Panc1 (cell line): ENCODE results near the gene TTLL12. TPM values are rescaled to one million over a fixed set of nuclear protein-coding genes. Genes with fewer than 3 reads are reported as not detected.

Experiments
- ATAC-seq: fragments of 200-7000 bp; cut with Tn5 transposase; 2 replicates; pipeline ENCODE4 v1.9.1; 2020; ENCODE audit warnings: mild to moderate bottlenecking, moderate library complexity
- BruUV-seq: library from RNA; stranded (reverse); fragments of 400-500 nt; replicated peaks from 2 replicates; lab custom pipeline; 2021; lab: Mats Ljungman, UMichigan
- CTCF ChIA-PET: fragments of 300-600 bp; sonication (Branson Sonifier 250); formaldehyde crosslinking; loops from one replicate; lab custom pipeline; 2022; ENCODE audit warnings: antibody characterized with exemption; lab: Charles Lee
- POLR2A ChIA-PET: fragments of 300-600 bp; sonication (Branson Sonifier 250); formaldehyde crosslinking; loops from one replicate; lab custom pipeline; 2022; ENCODE audit warnings: antibody characterized with exemption; lab: Charles Lee
- DNase-seq: peaks from one replicate; pipeline ENCODE4 v3.0.0-alpha.2; 2010; ENCODE audit warnings: low read depth, low spot score
- H3K27ac ChIP-seq: 2 replicates; pipeline ENCODE4 v1.5.1; 2011; ENCODE audit warnings: mild to moderate bottlenecking, low read length, inconsistent platforms
- H3K27me3 ChIP-seq: fragments of 200-500 bp; sonication (Bioruptor generic); 2 replicates; pipeline ENCODE4 v1.6.0; 2014; ENCODE audit warnings: low read length, inconsistent platforms; ENCODE audit not compliant: control insufficient read depth, insufficient read depth
- H3K36me3 ChIP-seq: fragments of 200-500 bp; sonication (Bioruptor generic); 2 replicates; pipeline ENCODE4 v1.5.1; 2014; ENCODE audit warnings: inconsistent platforms, mild to moderate bottlenecking, low read length, moderate library complexity; ENCODE audit not compliant: control insufficient read depth, insufficient read depth
- H3K4me1 ChIP-seq: 2 replicates; pipeline ENCODE4 v1.5.1; 2011; ENCODE audit warnings: inconsistent platforms, mild to moderate bottlenecking, low read length, moderate library complexity; ENCODE audit not compliant: control insufficient read depth, insufficient read depth
- H3K4me3 ChIP-seq, 2 experiments: 2 replicates each; pipeline ENCODE4 v1.5.1; 2011 to 2012; ENCODE audit warnings: low read depth in 2 of 2, low read length in 2 of 2, mild to moderate bottlenecking in 2 of 2, inconsistent platforms in 1 of 2, moderate library complexity in 1 of 2
- H3K9me3 ChIP-seq: fragments of 200-500 bp; sonication (Bioruptor generic); 2 replicates; pipeline ENCODE4 v1.5.1; 2014; ENCODE audit warnings: low read depth, mild to moderate bottlenecking, inconsistent platforms, low read length, moderate library complexity; ENCODE audit not compliant: control insufficient read depth, insufficient read depth
- POLR2AphosphoS5 ChIP-seq: IDR thresholded peaks from 2 replicates; pipeline ENCODE4 v1.6.1; 2012; ENCODE audit warnings: mild to moderate bottlenecking, low read depth, low read length, moderate library complexity
- SIN3A ChIP-seq: IDR thresholded peaks from 2 replicates; pipeline ENCODE4 v1.6.1; 2012; ENCODE audit warnings: low read depth, mild to moderate bottlenecking, low read length, moderate library complexity, borderline replicate concordance; ENCODE audit not compliant: insufficient read depth
- TCF7L2 ChIP-seq: IDR thresholded peaks from 2 replicates; pipeline ENCODE4 v1.6.1; 2011; ENCODE audit warnings: mild to moderate bottlenecking, low read depth, low read length, inconsistent platforms
- in situ Hi-C: cut with HindIII; loops from 2 replicates; pipeline ENCODE4 v1.10.0; 2016; ENCODE audit warnings: low sequenced_read_pairs, low pct_unique_long_range_greater_than_20kb
- intact Hi-C: fragments of 100-400 bp; cut with micrococcal nuclease; formaldehyde crosslinking; loops from one replicate; pipeline ENCODE4 v1.10.0; 2022; ENCODE audit not compliant: unreplicated experiment
- total RNA-seq: library from RNA; stranded (reverse); gene quantifications from one replicate; pipeline ENCODE4 v1.2.1, GENCODE V29; 2021; ENCODE audit not compliant: unreplicated experiment
- TF ChIP-seq, protein P1 (sequence below): fragments of 450-650 bp; IDR thresholded peaks from 2 replicates; pipeline ENCODE4 v1.5.1; 2017; ENCODE audit warnings: mild to moderate bottlenecking
- TF ChIP-seq, protein P2 (sequence below), 2 experiments: IDR thresholded peaks; 2 replicates each; pipeline ENCODE4 v1.6.1; 2011 to 2012; ENCODE audit warnings: low read depth in 2 of 2, control low read depth in 1 of 2, low read length in 1 of 2, mild to moderate bottlenecking in 1 of 2, moderate library complexity in 1 of 2; ENCODE audit not compliant: insufficient read depth in 1 of 2

The TTLL12 gene
- total RNA-seq, 1 experiment from 2014 or later, result 26.3 TPM

DNA sequence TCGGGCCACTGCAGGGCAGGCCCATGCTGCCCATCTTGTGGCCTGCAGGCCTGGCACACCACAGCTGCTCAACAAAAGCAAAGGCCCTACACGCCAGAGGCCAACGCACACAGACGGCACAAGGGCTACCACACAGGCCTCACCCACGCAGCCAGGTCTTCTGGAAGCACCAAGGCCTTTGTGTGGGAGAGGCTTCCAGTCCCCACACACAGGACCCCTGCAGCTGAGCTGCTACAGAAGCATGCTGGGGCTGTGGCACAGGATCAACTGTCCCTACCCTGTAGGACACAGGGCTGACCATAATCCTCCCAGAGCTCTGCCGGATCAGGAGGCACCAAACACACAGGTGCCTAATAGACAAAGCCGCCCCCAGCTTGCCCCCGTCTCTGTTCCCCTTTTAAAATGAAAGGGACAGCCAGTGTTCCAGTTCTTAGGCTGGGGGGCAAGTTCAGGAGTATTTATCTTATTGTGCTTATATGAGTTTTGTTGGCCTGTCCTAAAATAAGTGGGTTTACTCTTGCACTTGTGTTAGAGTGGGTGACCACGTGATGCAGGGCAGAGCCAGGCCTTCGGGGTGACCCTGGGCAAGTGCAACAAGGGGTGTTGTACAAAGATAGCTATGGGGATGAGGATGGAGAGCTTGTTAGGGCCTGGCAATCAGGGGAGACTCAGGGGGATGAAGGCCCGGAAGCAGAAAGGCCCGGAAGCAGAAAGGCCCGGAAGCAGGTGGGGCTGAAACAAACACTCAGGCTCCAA lies 5.4 kb downstream of the TTLL12 start:
- Histone ChIP-seq H3K4me3 (no peak overlapping the region), H3K36me3 (peaks cover 3% of the 10 kb centered on the region; the same call in 1 of the 2 replicates), H3K9me3 (no peaks in the 10 kb centered on the region), H3K27ac (no peak overlapping the region), H3K27me3 (no peaks in the 10 kb centered on the region), H3K4me1 (peaks cover 4% of the 10 kb centered on the region)
- in situ Hi-C loops, result no loop called here
- ChIA-PET CTCF (no interaction called here), POLR2A (no interaction called here)
- TF ChIP-seq TCF7L2, result no peak
- TF ChIP-seq, protein P1, sequence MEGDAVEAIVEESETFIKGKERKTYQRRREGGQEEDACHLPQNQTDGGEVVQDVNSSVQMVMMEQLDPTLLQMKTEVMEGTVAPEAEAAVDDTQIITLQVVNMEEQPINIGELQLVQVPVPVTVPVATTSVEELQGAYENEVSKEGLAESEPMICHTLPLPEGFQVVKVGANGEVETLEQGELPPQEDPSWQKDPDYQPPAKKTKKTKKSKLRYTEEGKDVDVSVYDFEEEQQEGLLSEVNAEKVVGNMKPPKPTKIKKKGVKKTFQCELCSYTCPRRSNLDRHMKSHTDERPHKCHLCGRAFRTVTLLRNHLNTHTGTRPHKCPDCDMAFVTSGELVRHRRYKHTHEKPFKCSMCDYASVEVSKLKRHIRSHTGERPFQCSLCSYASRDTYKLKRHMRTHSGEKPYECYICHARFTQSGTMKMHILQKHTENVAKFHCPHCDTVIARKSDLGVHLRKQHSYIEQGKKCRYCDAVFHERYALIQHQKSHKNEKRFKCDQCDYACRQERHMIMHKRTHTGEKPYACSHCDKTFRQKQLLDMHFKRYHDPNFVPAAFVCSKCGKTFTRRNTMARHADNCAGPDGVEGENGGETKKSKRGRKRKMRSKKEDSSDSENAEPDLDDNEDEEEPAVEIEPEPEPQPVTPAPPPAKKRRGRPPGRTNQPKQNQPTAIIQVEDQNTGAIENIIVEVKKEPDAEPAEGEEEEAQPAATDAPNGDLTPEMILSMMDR, result no peak
- TF ChIP-seq, protein P2, sequence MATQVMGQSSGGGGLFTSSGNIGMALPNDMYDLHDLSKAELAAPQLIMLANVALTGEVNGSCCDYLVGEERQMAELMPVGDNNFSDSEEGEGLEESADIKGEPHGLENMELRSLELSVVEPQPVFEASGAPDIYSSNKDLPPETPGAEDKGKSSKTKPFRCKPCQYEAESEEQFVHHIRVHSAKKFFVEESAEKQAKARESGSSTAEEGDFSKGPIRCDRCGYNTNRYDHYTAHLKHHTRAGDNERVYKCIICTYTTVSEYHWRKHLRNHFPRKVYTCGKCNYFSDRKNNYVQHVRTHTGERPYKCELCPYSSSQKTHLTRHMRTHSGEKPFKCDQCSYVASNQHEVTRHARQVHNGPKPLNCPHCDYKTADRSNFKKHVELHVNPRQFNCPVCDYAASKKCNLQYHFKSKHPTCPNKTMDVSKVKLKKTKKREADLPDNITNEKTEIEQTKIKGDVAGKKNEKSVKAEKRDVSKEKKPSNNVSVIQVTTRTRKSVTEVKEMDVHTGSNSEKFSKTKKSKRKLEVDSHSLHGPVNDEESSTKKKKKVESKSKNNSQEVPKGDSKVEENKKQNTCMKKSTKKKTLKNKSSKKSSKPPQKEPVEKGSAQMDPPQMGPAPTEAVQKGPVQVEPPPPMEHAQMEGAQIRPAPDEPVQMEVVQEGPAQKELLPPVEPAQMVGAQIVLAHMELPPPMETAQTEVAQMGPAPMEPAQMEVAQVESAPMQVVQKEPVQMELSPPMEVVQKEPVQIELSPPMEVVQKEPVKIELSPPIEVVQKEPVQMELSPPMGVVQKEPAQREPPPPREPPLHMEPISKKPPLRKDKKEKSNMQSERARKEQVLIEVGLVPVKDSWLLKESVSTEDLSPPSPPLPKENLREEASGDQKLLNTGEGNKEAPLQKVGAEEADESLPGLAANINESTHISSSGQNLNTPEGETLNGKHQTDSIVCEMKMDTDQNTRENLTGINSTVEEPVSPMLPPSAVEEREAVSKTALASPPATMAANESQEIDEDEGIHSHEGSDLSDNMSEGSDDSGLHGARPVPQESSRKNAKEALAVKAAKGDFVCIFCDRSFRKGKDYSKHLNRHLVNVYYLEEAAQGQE (IDR thresholded peaks at IDR 0.05; ENCODE audit: insufficient read depth in 1 of 2, low read depth in 2 of 2, low read length in 1 of 2), result no peak
- no peak for TF ChIP-seq POLR2AphosphoS5
- no peak for TF ChIP-seq SIN3A
- ATAC-seq (no peak), DNase-seq (no peak)
- no TSS peak for BruUV-seq
- intact Hi-C loops, result no loop called here

DNA sequence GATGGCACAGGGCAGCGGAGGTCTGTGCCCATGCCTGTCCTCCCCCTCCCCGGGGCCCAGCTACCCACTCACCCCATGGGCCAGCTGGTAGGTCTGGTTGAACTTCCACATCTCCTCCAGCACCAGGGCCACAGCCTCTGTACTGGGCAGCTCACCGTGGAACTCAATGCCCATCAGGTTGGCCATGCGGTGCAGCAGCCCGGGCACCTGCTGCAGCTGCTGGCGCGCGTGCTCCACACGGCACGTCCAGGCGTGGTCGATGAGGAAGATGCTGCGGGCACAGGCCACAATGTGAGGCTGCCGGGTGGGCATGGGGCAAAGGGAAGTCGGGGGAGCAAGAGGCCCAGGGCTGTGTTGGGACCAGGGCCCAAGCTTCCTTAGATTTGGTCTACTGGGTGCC lies 6.3 kb downstream of the TTLL12 start:
- BruUV-seq, result no TSS peak
- H3K27ac ChIP-seq, result no peak overlapping the region
- H3K27me3 ChIP-seq, result no peaks in the 10 kb centered on the region
- in situ Hi-C loops, result no loop called here
- H3K4me3 ChIP-seq, result no peak overlapping the region
- ATAC-seq (no peak), DNase-seq (no peak)
- H3K9me3 ChIP-seq, result no peaks in the 10 kb centered on the region
- H3K4me1 ChIP-seq, result peaks cover 2% of the 10 kb centered on the region
- ChIA-PET POLR2A (no interaction called here), CTCF (no interaction called here)
- no peaks in the 10 kb centered on the region; the same call in 1 of the 2 replicates for H3K36me3 ChIP-seq
- intact Hi-C loops, result no loop called here
- TF ChIP-seq SIN3A (no peak), POLR2AphosphoS5 (no peak), TCF7L2 (no peak)
- TF ChIP-seq, protein P1, result no peak
- TF ChIP-seq, protein P2 (IDR thresholded peaks at IDR 0.05; ENCODE audit: insufficient read depth in 1 of 2, low read depth in 2 of 2, low read length in 1 of 2), result no peak
